HCEC 1CT (cell line): ENCODE measurements around the gene FBL.
A peak's percentile ranks its signal among the peaks of the same experiment; 100 is the strongest.
"Not testable (repeated sequence)": the region's sequence is repeated elsewhere in the genome, so short reads cannot be mapped to it uniquely, and the experiment has no call there.

Experiments
- DNase-seq: peaks from one replicate; pipeline ENCODE4 v3.0.0-alpha.2; 2017

The FBL gene

GRCh38 chr19:39845933-39846677, at the start of gene FBL:
TSS of gene FBL (minus strand) at chr19:39846379. CDS start at chr19:39846300, 79 bp downstream.
- peak; percentile 89 for DNase-seq

- not testable (repeated sequence) for DNase-seq
Observed at GRCh38 chr19:39895096-39895495, 48.9 kb upstream of the FBL start.

- not testable (repeated sequence) for DNase-seq
Observed at GRCh38 chr19:39894236-39894606, 48.0 kb upstream of the FBL start.

GRCh38 chr19:39893366-39894235, 47.4 kb upstream of the FBL start:
- DNase-seq = not testable (repeated sequence)

- not testable (repeated sequence) for DNase-seq
Observed at GRCh38 chr19:39892506-39892902, 46.3 kb upstream of the FBL start.

- not testable (repeated sequence) for DNase-seq
Observed at GRCh38 chr19:39891660-39892505, 45.7 kb upstream of the FBL start.

GRCh38 chr19:39890755-39891551, 44.8 kb upstream of the FBL start:
- DNase-seq = no peak

- not testable (repeated sequence) for DNase-seq
Observed at GRCh38 chr19:39889872-39890754, 43.9 kb upstream of the FBL start.

- DNase-seq = not testable (repeated sequence)
Observed at GRCh38 chr19:39887456-39887951, 41.3 kb upstream of the FBL start.

GRCh38 chr19:39885821-39886554, 39.8 kb upstream of the FBL start:
- not testable (repeated sequence) for DNase-seq

- DNase-seq = not testable (repeated sequence)
Observed at GRCh38 chr19:39884721-39885120, 38.5 kb upstream of the FBL start.

GRCh38 chr19:39882645-39883044, 36.5 kb upstream of the FBL start:
- DNase-seq = not testable (repeated sequence)

- DNase-seq = not testable (repeated sequence)
Observed at GRCh38 chr19:39881495-39882110, 35.4 kb upstream of the FBL start.

GRCh38 chr19:39880241-39880640, 34.1 kb upstream of the FBL start:
- DNase-seq = not testable (repeated sequence)

GRCh38 chr19:39879796-39880195, 33.6 kb upstream of the FBL start:
- not testable (repeated sequence) for DNase-seq

GRCh38 chr19:39878866-39879265, 32.7 kb upstream of the FBL start:
- DNase-seq = not testable (repeated sequence)

- DNase-seq = no peak
Observed at GRCh38 chr19:39878398-39878797, 32.2 kb upstream of the FBL start.

- not testable (repeated sequence) for DNase-seq
Observed at GRCh38 chr19:39877982-39878381, 31.8 kb upstream of the FBL start.

GRCh38 chr19:39877488-39877887, 31.3 kb upstream of the FBL start:
- not testable (repeated sequence) for DNase-seq
